Ammon's horn (tissue), 1 donor: ENCODE results near the gene BTBD9.
A peak's percentile ranks its signal among the peaks of the same experiment; 100 is the strongest.

ENCODE experiments used
- DNase-seq: peaks from one replicate; pipeline ENCODE4 v3.0.0-alpha.2; 2016; ENCODE audit warnings: low spot score

The BTBD9 gene

DNA sequence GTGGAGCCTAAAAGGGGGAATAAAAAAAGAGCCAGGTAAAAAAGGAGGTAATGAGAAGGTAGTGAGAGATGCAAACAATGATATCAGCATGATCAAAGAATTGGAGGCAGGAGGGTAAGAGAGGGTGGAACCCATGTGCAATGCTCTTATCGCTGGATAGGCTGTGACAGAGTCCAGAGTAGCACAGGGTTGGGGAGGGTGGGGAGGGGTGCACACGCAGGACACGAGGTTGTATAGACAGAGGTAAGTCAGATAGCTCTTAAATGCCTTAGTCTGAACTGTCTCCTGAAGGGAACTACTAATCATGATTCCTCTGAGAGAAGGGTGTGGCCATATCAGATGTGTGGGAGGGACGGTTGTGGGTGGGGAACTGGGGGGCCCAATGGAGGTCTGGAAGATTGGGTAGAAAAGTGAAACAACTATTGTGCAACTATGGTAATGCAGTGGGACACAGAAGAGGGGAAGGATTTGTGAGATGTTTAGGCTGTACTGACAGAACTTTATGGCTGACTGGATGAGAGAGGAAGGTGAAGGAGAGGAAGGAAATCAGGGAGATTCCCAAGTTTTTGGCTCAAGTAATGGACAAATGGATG lies 354.8 kb downstream of the BTBD9 start:
- no peak for DNase-seq

DNA sequence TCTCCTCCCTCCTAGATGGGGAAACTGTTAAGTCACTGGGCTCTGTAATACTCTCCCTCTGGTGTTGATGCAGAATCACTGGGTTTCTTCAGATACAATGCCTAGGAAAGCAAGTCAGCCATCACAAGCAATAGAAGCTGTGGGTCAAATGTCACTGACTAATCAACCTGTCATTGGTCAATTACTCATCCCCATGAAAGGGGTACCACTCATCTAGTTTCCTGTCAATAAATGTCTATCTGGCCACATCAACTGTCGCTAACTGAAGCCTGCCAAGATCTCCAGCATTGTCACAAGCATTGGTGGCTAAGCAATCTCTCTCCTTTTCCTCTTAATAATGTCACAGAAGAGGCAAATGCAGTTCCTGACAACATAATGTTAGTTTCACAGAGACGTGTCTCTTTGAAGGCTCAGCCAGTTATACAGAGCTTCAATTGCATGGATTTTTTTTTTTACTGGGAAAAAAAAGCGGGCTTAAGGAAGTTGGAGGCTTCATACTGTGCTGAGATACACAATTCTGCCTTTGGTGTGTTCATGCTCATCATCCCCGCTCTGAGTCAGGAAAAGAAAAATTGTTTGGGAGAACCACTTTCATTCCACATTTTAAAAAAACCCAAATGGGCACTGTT lies 355.9 kb downstream of the BTBD9 start:
- DNase-seq: no peak

DNA sequence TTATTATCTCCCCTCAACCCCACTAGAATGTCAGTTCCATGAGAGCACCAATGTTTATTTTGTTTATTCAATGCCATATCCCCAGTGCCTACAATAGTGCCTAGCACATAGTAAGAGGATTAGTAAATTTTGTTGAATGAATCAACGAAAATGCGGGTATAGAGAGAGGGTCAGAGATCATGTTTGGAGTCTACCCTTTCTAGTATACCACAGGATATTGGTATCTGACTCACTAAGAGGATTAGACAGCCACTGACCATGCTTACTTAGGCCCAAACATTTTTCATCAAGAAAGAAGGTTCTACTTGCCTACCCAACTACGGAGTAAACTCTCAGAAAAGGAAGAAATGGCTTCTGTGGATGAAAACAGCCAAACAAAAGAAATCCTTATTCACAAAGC lies 356.8 kb downstream of the BTBD9 start:
- DNase-seq: no peak

DNA sequence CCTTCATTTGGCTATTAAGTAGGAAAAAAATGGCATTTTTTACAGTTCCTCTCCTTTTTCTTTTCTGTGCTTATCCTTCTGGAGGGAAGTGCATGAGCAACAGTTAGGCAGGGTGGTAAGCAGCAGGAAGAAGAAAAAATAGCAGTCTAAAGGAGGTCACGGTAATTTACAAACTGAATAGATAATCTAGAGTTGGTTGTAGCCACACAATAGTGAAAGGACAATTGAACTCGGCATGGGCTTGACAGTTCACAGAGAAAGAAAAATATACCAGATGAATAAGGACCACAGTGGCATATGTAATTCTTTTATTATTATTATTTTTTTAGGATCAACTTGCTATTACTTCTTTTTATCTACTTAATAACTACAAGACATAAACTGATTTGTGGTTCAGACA lies 358.6 kb downstream of the BTBD9 start:
- DNase-seq: no peak

DNA sequence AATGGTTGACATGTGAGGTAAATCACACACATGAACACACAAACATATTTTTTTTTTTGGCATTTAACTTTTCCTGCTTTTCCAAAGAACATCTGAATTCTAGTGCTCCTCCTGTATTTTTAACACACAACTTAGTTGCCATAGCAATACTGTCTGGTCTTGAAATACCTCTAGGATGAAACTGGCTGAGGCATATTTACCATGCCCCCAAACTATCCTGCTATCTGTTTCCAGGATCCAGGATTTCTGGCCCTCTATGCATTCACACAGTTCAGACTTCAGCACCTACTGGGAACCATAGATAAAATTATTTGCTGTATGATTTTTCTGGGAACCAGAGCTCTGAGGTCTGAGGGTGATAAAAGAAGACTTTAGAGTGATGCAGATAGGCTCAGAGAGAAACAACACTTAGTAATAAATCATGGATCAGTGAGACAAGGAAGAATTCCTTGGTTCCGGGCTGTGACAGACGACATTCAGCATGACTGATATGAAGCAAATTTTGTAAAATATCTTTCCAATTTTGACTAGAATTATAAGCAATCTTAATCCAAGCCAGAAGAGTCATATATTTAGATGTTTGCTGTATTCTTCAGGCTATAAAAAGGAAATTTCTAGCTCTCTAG lies 359.7 kb downstream of the BTBD9 start:
- DNase-seq: no peak

DNA sequence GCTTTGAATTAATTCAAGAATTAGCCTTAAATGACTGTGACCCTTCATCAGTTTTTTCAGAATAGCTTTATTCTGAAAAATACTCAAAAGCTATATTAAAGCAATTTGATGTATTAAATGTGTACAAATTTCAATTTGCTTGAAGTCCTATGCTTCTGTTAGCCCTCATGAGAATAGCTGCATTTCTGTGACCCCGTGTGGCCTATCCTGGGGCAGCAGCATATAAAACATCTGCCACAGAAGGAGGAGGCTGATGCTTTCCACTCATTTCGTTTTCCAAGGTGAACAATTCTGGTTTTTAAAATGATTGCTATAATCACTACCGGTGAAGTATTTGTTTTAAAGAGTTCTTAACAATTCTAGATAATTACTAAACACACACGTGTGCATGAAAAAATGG lies 360.3 kb downstream of the BTBD9 start:
- peak; percentile 75 for DNase-seq

DNA sequence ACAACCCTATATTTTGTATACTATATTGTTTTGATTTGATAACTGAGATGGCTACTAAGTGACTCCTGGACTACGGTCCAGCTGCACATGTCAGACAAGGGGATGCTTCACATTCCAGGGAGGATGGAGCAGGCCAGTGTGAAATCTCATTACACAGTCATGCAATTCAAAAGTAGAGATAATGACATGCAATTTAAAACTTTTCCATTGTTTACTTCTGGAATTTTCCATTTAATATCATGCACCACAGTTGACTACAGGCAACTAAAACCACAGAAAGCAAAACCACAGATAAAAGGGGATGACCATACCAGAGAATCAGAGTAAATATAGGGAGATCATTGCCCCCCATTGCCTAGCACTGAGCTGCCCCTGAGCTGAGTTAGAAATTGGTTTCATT lies 366.4 kb downstream of the BTBD9 start:
- no peak for DNase-seq

DNA sequence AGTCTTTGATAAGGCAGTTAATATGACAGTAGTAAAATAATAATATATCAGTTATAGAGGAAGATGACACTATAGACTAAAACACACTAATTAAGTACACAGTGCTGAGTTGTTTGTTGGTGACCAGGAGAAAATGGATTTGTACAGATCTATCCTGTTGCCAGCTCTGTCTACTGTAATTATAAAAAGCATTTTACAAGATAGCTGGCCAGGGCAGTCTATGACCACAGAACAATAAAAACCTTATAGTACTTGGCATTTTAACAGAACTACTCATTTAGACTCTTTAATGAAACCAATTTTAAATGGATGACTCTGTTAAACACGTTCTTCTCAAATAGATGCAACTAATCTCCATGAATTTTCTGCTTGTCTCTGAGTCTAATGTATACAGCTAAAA lies 367.5 kb downstream of the BTBD9 start:
- no peak for DNase-seq

DNA sequence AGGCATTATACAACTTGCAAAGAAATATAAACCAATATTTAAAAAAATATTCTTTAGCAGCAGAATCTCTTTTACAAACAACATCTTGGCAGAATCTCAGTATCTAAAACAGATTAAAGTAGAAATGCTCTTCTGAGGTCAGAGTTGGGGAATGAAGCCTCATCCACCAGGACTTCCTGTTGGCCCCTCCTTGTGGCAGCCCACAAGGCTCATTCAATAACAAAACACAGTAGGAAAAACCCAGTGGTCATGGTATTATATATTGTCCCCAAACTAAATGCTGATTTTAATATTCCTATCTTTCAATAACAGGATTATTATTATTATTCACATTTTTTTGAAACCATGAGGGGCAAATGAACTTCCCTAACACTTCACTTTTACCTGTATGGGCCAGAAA lies 368.6 kb downstream of the BTBD9 start:
- DNase-seq: no peak

DNA sequence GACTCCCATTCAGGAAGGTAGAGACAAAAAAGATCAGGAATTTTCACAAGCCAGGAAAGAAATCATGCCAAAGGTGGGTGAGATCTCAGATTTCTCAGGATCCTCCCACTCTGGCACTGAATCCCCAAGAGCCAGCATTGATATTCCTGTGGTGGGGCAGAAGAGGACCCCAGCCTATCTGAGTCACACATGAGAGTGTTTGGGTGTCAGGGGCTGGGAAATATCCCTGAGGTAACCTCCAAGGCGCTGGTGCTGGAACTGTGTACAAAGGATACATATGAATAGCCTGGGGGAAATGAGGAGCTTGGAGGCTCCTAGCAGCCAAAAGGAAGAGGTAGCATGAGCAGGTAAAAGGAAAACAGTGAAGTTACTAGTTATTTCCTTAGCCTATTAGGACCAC lies 369.4 kb downstream of the BTBD9 start:
- no peak for DNase-seq

DNA sequence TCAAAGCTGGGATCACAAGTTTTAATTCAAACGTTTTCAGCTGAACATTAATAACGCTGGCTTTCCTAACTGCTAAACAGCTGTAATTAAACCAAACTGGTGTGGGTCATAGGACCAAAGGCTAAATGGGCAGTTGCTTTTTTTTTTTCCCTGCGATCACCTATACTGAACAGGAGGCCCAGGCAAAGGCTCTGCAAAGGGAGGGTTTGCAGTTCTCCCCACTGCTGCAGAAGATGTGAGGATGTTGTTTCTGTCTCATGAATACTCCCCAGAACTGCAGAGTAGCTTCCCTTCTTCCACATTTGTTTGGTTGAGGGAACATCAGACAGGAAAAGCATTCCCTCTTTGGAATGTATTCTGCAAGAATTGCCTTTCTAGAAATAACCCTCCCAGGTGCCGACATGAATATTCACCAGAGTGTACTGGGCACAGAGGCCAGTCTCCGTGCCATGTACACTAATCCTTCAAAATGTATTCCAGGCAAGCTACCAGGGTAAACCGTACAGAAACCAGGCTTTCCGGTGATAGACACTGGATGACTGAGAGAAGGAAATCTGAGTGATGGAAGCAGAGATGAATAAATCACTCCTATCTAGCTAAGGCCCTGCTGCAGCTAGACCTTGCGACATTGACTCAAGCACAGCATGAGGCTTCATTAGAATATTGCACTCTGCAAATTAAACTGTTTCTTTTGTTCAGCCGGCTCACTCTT lies 370.1 kb downstream of the BTBD9 start:
- DNase-seq: no peak

DNA sequence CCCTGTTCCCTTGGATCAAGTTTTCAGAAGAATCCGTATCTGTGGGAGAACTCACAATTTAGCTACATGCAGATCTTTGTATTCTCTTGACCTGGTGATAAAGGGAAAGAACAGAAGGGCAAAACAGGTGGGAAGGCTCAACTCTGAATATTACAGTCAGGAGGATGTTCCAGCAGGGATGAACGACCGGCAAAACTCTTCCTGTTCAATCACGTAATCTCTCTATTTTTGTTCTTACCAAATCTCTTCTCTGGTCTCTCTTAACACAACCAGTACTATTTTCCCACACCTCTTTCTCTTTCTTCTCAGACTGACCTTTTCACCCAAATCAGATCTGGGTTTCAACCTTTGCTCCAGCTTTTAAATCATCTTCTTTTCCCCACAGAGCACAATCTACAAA lies 371.4 kb downstream of the BTBD9 start:
- DNase-seq: no peak

DNA sequence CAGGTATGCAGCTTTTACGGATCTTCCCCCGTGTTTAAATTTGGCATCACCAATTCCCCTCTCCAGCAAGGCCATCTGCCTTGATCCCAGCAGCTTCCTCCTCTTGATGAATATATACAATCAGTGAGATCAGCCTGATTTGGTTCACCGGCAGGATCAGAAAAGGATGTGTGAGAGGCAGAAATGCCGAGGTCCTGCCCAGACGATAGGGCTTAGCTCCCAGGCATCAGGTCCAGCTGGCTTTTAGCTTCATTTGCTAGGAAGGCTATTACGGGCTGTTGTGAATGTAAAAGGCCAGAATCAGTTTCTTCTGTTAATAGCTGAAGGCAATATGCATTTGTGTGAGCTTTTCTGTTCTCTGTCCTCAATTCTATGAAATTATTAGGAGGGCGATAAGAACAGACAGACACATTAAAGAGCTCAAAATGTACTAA lies 372.8 kb downstream of the BTBD9 start:
- DNase-seq: no peak

DNA sequence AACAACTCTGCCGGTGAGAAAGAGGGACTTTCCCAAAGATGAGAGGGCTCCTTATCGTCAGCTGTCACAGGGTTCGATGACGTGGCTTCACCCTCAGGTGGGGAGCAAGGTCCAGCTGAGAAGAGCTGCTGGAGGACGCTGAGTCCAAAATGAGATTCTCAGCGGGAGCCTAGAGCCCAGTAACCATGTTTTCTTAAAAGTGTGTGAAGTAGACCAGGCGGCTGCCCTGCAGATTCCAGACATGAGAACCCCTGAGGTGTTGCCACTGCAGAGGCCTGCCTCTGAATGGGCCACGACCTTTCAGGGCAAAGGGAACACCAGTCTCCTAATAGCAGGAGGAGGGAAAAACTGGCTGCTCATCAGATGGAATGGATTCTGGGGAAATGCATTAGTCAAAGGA lies 375.1 kb downstream of the BTBD9 start:
- DNase-seq: no peak

DNA sequence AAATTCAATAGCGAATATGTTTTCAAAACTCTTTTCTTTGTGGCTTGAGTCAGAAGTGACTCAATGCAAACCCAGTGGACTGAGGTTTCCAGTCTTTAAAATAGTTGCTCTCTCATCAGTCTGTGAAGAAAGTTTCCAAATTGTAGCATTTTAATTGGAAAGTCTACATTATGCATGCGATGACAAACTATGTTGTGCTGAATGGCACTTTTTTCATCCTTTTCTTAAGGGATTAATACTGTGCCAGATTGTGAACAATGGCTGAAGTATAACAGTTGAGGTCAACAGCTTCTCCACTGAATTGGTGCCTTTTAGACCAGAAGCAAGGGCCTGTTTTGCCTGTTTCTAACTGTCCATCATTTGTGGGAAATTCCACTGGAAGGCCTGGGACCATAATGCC lies 377.1 kb downstream of the BTBD9 start:
- peak; percentile 87 for DNase-seq

DNA sequence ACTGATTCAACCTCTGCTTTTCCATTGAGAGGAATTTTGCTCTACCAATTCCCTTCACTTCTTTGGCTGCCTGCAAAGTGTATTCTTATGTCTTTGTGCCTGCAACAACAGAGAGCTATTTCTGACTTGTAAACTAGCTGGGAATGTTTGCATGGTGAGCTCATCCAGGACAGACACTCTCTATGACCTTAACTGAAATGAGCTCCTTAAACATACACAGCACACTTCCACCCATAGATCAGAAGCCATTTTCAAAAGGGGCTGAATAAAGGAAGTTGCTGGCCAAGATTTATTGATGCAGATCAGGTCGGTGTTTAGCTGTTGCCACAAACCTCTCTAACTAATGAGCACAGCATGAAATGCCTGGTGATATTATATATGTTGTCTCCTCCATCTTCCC lies 377.7 kb downstream of the BTBD9 start:
- DNase-seq: peak; percentile 29

DNA sequence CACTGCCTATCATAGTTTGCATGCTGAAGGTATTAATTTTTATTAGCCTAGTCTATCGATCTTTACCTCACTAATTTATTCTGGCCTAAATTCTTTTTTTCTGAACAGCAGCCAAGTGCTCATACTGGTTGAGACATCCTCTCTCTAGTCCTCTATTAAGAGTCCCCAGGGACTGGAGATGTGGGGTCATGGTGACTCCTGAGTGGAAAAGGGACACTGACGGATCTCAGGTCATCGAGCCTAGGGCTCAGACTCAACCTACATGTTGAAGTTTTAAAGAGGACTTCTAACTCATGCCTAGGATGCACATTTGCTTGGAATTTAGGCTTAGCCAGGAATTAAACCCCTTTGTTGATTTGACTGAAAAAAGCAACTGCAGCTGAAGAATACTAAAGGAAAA lies 378.1 kb downstream of the BTBD9 start:
- DNase-seq: no peak

DNA sequence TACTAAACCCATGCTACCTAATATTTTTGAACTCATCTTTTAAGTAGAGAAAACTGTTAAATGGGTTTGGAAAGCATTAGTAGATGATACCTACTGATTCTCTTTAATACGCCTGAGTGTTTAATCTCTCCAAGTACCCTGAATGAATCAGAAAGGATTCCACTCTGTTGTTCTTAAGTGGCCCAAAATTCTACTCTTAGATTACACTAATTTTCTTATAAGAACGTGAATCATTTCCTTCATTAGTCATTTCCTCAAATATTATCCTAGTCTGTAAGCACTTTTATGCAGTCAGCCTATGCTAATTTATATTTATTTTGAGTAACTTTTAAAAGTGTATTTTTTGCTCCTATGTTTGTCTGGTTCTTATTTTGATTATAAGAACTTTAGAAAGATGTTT lies 380.0 kb downstream of the BTBD9 start:
- DNase-seq: no peak

DNA sequence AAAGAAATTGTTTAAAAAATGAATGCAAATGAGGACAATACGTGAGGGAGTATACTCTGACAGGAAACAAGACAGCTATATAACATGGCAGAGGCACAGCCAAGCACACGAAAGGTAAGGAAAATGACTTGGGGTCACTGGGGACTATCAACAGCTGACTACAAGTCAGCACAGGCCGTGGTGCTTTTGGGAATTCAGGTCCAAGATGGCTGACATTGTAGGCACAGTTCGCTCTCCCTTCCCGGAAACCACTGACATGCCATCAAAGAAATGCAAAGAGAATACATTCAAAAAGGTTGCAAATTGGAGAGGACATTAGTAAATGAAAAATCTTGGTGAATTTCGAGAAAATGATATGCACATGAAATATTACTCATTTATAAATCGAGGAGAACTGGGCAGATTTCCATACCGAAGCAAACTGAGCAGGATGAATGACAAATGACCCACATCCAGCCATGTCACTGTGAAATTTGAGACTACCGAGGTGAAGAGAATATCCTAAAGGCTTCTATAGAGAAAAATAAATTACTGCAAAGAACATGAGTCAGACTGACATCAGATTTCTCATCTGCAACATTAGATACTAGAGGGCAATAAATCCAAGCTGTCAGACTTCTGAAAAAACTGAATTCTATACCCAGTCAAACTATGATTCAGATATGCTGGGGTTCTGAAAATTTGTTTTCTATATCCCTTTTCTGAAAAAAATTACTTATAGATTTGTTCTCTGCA lies 391.1 kb downstream of the BTBD9 start:
- no peak for DNase-seq

DNA sequence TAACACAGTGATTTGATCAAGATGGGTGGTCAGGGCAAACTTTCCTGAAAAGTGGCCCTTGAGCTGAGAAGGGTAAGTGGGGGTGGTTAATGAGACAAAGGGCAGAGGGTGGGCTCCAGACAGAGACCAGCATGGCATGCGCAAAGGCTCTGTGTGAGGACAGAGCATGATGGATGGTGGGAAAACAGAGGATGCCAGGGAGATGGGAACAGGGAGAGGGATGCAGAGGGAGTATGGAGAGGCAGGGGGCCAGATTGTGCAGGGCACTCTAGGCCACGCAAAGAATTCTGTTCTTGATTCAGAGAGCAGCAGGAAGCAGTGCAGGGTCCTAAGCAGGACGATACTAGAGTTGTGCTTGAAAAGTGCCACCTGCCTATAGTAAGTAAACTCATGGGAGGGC lies 394.4 kb downstream of the BTBD9 start:
- no peak for DNase-seq

DNA sequence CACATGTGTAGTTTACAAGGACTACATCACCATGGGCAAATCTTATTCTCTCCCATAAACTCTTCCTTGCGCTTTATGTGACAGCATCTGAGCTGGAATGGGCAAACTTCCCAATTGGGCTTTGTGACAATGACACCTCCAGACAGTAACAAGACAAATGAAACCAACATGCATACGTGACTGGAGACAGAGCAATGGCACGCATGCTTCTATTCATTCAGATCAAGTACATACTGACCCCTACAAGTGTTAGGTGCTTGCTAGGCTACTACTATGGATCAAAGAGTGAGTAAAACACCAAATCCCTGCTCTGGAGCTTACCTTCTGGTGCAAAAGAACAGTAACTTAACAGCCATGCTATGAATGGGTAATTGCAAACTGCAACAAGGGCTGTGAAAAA lies 394.9 kb downstream of the BTBD9 start:
- DNase-seq: no peak

DNA sequence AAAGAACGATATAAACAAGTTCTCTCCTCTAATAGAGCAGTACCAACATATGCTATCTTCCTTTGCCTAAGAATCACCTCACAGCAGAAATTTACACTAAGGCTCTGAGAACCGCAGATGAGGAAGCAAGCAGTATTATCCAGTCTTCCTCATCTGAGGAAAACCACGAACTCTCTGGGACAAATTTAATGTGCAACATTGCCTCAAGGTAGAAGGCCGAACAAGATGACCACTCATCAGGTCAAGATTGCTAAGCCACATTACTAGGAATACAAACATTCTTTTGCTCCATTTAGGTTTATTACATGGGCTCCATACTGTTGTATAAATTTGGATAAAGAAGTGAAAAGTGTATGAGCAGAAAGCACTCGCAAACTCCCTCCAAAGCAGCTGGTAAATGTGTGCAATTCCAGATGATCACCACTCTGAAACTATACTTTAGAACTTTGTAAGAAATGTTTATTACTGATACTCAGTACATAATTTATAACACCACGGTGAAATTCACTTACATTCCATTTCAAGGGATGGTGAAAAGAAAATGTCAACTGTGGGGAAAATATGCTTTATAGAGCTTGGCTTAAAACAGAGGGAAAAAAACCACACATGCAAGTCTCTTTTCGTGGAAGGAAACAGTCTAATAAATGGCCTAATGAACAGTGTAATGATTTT lies 398.4 kb downstream of the BTBD9 start:
- DNase-seq: no peak
